Ectodermal cell (in vitro differentiated cells): ENCODE measurements around the gene APOBEC3H.

Experiments used
- H3K27ac ChIP-seq: 2 replicates; pipeline ENCODE4 v1.7.0; 2013; ENCODE audit warnings: mild to moderate bottlenecking, low read depth, low read length; ENCODE audit not compliant: insufficient read depth, poor library complexity, severe bottlenecking
- H3K27me3 ChIP-seq: 2 replicates; pipeline ENCODE4 v1.7.0; 2013; ENCODE audit warnings: mild to moderate bottlenecking, low read length; ENCODE audit not compliant: insufficient read depth, control insufficient read depth, poor library complexity, severe bottlenecking
- H3K36me3 ChIP-seq: one replicate; pipeline ENCODE4 v1.7.0; 2013; ENCODE audit warnings: low read length; ENCODE audit not compliant: control insufficient read depth, insufficient read depth
- H3K4me1 ChIP-seq: one replicate; pipeline ENCODE4 v1.7.0; 2013; ENCODE audit warnings: low read length; ENCODE audit not compliant: control insufficient read depth, insufficient read depth
- H3K4me3 ChIP-seq: 2 replicates; pipeline ENCODE4 v1.7.0; 2013; ENCODE audit warnings: low read depth, low read length, control low read depth; ENCODE audit not compliant: insufficient read depth
- H3K9me3 ChIP-seq: 2 replicates; pipeline ENCODE4 v1.7.0; 2013; ENCODE audit warnings: mild to moderate bottlenecking, low read length, moderate library complexity; ENCODE audit not compliant: control insufficient read depth
- WGBS, 2 experiments: methylation state at CpG; one replicate each; pipeline ENCODE4 v1.1.7; 2013; ENCODE audit warnings: missing lambda C conversion rate in 2 of 2; 5-methylcytosine and 5-hydroxymethylcytosine counted together

Gene APOBEC3H

GRCh38 chr22:39134366-39135091 lies 37.5 kb downstream of the APOBEC3H start:
- Histone ChIP-seq H3K27ac (no peak overlapping the region), H3K9me3 (no peaks in the 10 kb centered on the region), H3K4me3 (no peak overlapping the region), H3K4me1 (peaks cover 29% of the 10 kb centered on the region), H3K27me3 (no peaks in the 10 kb centered on the region), H3K36me3 (no peaks in the 10 kb centered on the region)
- WGBS, 2 experiments, result 91 to 92% methylated on average over 35 of the region's 35 CpGs

- WGBS, 2 experiments, result 50% methylated on average over 15 of the region's 15 CpGs
- no peaks in the 10 kb centered on the region for H3K9me3 ChIP-seq
- peaks cover 21% of the 10 kb centered on the region for H3K4me1 ChIP-seq
- no peaks in the 10 kb centered on the region for H3K36me3 ChIP-seq
- H3K4me3 ChIP-seq, result no peak overlapping the region
- no peaks in the 10 kb centered on the region for H3K27me3 ChIP-seq
- no peak overlapping the region for H3K27ac ChIP-seq
These were observed 38.2 kb downstream of the APOBEC3H start for GRCh38 chr22:39135092-39135896.

GRCh38 chr22:39136317-39136716 lies 39.3 kb downstream of the APOBEC3H start:
- Histone ChIP-seq H3K27me3 (no peaks in the 10 kb centered on the region), H3K36me3 (no peaks in the 10 kb centered on the region), H3K9me3 (no peaks in the 10 kb centered on the region), H3K27ac (no peak overlapping the region), H3K4me1 (peaks cover 12% of the 10 kb centered on the region), H3K4me3 (no peak overlapping the region)
- 90 to 93% methylated on average over 8 of the region's 8 CpGs for WGBS, 2 experiments

- H3K4me3 ChIP-seq, result no peak overlapping the region
- H3K27me3 ChIP-seq, result peaks cover 1% of the 10 kb centered on the region
- H3K36me3 ChIP-seq, result no peaks in the 10 kb centered on the region
- no peaks in the 10 kb centered on the region for H3K4me1 ChIP-seq
- H3K9me3 ChIP-seq, result no peaks in the 10 kb centered on the region
- WGBS, 2 experiments, result 79% methylated on average over 14 of the region's 14 CpGs
- H3K27ac ChIP-seq, result no peak overlapping the region
These were observed 41.4 kb downstream of the APOBEC3H start for GRCh38 chr22:39138357-39138997.

GRCh38 chr22:39139933-39140332 lies 42.9 kb downstream of the APOBEC3H start:
- 90 to 91% methylated on average over 7 of the region's 7 CpGs for WGBS, 2 experiments
- no peak overlapping the region for H3K27ac ChIP-seq
- no peak overlapping the region for H3K4me3 ChIP-seq
- peaks cover 16% of the 10 kb centered on the region for H3K27me3 ChIP-seq
- H3K36me3 ChIP-seq, result no peaks in the 10 kb centered on the region
- H3K9me3 ChIP-seq, result no peaks in the 10 kb centered on the region
- H3K4me1 ChIP-seq, result peaks cover 11% of the 10 kb centered on the region

GRCh38 chr22:39142088-39142680 lies 45.1 kb downstream of the APOBEC3H start:
- peaks cover 11% of the 10 kb centered on the region for H3K4me1 ChIP-seq
- H3K4me3 ChIP-seq, result no peak overlapping the region
- peaks cover 17% of the 10 kb centered on the region for H3K27me3 ChIP-seq
- no peak overlapping the region for H3K27ac ChIP-seq
- no peaks in the 10 kb centered on the region for H3K9me3 ChIP-seq
- WGBS, 2 experiments, result 92 to 96% methylated on average over 13 to 14 of the region's 14 CpGs
- no peaks in the 10 kb centered on the region for H3K36me3 ChIP-seq

GRCh38 chr22:39144101-39144767 lies 47.2 kb downstream of the APOBEC3H start:
- H3K4me3 ChIP-seq, result peak overlapping the region; percentile 89
- H3K36me3 ChIP-seq, result no peaks in the 10 kb centered on the region
- H3K9me3 ChIP-seq, result no peaks in the 10 kb centered on the region
- H3K27me3 ChIP-seq, result peaks cover 17% of the 10 kb centered on the region
- peaks cover 11% of the 10 kb centered on the region for H3K4me1 ChIP-seq
- H3K27ac ChIP-seq, result no peak overlapping the region
- WGBS, 2 experiments, result 19 to 23% methylated on average over 22 of the region's 22 CpGs

- 89 to 93% methylated on average over 6 of the region's 6 CpGs for WGBS, 2 experiments
- no peaks in the 10 kb centered on the region for H3K36me3 ChIP-seq
- no peaks in the 10 kb centered on the region for H3K9me3 ChIP-seq
- peaks cover 11% of the 10 kb centered on the region for H3K4me1 ChIP-seq
- H3K27me3 ChIP-seq, result peaks cover 17% of the 10 kb centered on the region
- peak overlapping the region; percentile 89 for H3K4me3 ChIP-seq
- H3K27ac ChIP-seq, result no peak overlapping the region
These were observed 49.4 kb downstream of the APOBEC3H start for GRCh38 chr22:39146256-39147101.

GRCh38 chr22:39147335-39148025 lies 50.4 kb downstream of the APOBEC3H start:
- Histone ChIP-seq H3K27ac (no peak overlapping the region), H3K36me3 (no peaks in the 10 kb centered on the region), H3K9me3 (no peaks in the 10 kb centered on the region), H3K27me3 (peaks cover 17% of the 10 kb centered on the region), H3K4me3 (no peak overlapping the region), H3K4me1 (peaks cover 11% of the 10 kb centered on the region)
- 87 to 91% methylated on average over 4 to 5 of the region's 5 CpGs for WGBS, 2 experiments
